K562 (cell line): Measurements from ENCODE around the gene ANKMY2. TPM values are rescaled to one million over a fixed set of nuclear protein-coding genes. Genes with fewer than 3 reads are reported as not detected.
"Not testable (repeated sequence)": the region's sequence is repeated elsewhere in the genome, so short reads cannot be mapped to it uniquely, and the experiment has no call there.

Source experiments
- ARID1B ChIP-seq: fragments of 450-650 bp; IDR thresholded peaks from 2 replicates; pipeline ENCODE4 v1.6.1; 2016; ENCODE audit warnings: antibody characterized with exemption, mild to moderate bottlenecking, inconsistent platforms
- DMBX1 ChIP-seq: fragments of 250-450 bp; sonication (Bioruptor Pico); IDR thresholded peaks from 2 replicates; pipeline ENCODE4 v1.8.0; 2022; ENCODE audit warnings: inconsistent platforms, mild to moderate bottlenecking, moderate library complexity, borderline replicate concordance
- L3MBTL2 ChIP-seq: fragments of 450-650 bp; IDR thresholded peaks from 2 replicates; pipeline ENCODE4 v1.6.1; 2016; ENCODE audit warnings: mild to moderate bottlenecking, moderate library complexity
- LEF1 ChIP-seq: fragments of 450-650 bp; IDR thresholded peaks from 2 replicates; pipeline ENCODE4 v1.6.1; 2016; ENCODE audit warnings: mild to moderate bottlenecking
- MYC ChIP-seq, 2 experiments: fragments of 250-450 bp in 1 of 2; sonication (Bioruptor Pico) in 1 of 2; IDR thresholded peaks; 2 replicates each; pipeline versions ENCODE4 v1.5.1 to v1.6.1; 2012 to 2021; ENCODE audit warnings: low read depth in 2 of 2, borderline replicate concordance in 1 of 2, improper control_type of control experiment in 1 of 2, low read length in 1 of 2, mild to moderate bottlenecking in 1 of 2, moderate library complexity in 1 of 2
- NR4A1 ChIP-seq, 2 experiments: fragments of 250-450 bp in 1 of 2; fragments of 450-650 bp in 1 of 2; sonication (Bioruptor Pico) in 1 of 2; IDR thresholded peaks; 2 replicates each; pipeline versions ENCODE4 v1.4.0 to v1.6.1; 2016 to 2020; ENCODE audit warnings: mild to moderate bottlenecking in 2 of 2, missing compliant biosample characterization in 1 of 2, missing genetic modification characterization in 1 of 2, moderate library complexity in 1 of 2
- RAD51 ChIP-seq: fragments of 450-650 bp; IDR thresholded peaks from 2 replicates; pipeline ENCODE4 v1.7.1; 2016; ENCODE audit warnings: low read depth, mild to moderate bottlenecking, borderline replicate concordance
- SMAD4 ChIP-seq: fragments of 250-450 bp; sonication (Bioruptor Pico); conservative IDR thresholded peaks from 2 replicates; pipeline ENCODE4 v1.8.0; 2021; ENCODE audit warnings: inconsistent platforms, mild to moderate bottlenecking, moderate library complexity
- ZKSCAN8 ChIP-seq: fragments of 200-800 bp; sonication (Bioruptor generic); IDR thresholded peaks from 2 replicates; pipeline ENCODE4 v1.6.1; 2016; ENCODE audit warnings: missing genetic modification characterization, missing compliant biosample characterization
- ZNF175 ChIP-seq: fragments of 200-800 bp; sonication (Bioruptor generic); IDR thresholded peaks from 2 replicates; pipeline ENCODE4 v1.6.1; 2016; ENCODE audit warnings: low read depth, mild to moderate bottlenecking, missing genetic modification characterization, missing compliant biosample characterization
- polyA plus RNA-seq, 8 experiments: library from polyadenylated mRNA; depleted of rRNA in 4 of 8; stranded (reverse) in 5 of 8; unstranded in 3 of 8; fragments of >200 nt; fragmentation: Nextera tagmentation in 2 of 8; fragmentation: Illumina TruSeq in 1 of 8; extraction: Ambion mirVana in 2 of 8; extraction: Trizol in 1 of 8; gene quantifications; 2 replicates each; pipeline versions ENCODE4 v1.2.1 to v1.2.3, GENCODE V29; 2011 to 2014; ENCODE audit warnings: inconsistent platforms in 1 of 8, missing spikeins in 1 of 8
- total RNA-seq, 7 experiments: library from RNA; depleted of rRNA in 6 of 7; stranded (reverse); fragments of >200 nt in 6 of 7; fragmentation: Illumina TruSeq in 2 of 7; extraction: Trizol in 2 of 7; gene quantifications; 2 replicates each; pipeline versions ENCODE4 v1.2.1 to v1.2.3, GENCODE V29; 2011 to 2021; ENCODE audit warnings: low replicate concordance in 1 of 7
- TF ChIP-seq, protein P1 (sequence below), 3 experiments: fragments of 200-800 bp in 1 of 3; sonication (Bioruptor generic) in 1 of 3; sonication (generic) in 1 of 3; formaldehyde crosslinking in 1 of 3; IDR thresholded peaks; 2 replicates each; pipeline versions ENCODE4 v1.6.1 to v1.8.0; 2016 to 2022; ENCODE audit warnings: mild to moderate bottlenecking in 2 of 3, missing compliant biosample characterization in 2 of 3, missing genetic modification characterization in 2 of 3, missing genetic modification reagents in 1 of 3
- TF ChIP-seq, protein P2 (sequence below): fragments of 450-650 bp; IDR thresholded peaks from 2 replicates; pipeline ENCODE4 v1.6.1; 2017; ENCODE audit warnings: antibody characterized with exemption, mild to moderate bottlenecking

ANKMY2 gene
- total and polyA plus RNA-seq, 9 of the 15 experiments (the other 6 are each of a cell fraction or from before 2014, with no cell fraction given), result 38.9 to 71.5 (median 48.8) TPM

DNA sequence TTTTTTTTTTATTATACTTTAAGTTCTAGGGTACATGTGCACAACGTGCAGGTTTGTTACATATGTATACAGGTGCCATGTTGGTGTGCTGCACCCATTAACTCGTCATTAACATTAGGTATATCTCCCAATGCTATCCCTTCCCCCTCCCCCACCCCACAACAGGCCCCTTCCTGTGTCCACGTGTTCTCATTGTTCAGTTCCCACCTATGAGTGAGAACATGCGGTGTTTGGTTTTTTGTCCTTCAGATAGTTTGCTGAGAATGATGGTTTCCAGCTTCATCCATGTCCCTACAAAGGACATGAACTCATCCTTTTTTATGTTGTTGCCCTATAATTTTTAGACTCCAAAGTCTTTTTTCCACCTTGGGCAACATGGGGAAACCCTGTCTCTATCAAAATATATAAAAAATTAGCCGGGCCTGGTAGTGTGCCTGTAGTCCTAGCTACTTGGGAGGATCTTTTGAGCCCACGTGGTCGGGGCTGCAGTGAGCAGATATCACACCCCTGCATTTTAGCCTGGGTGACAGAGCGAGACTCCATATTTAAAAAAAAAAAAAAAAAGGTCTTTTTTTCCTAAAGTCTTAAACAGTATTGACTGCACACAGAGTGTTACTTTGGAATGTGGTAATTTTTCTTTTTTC is 14.4 kb upstream of the ANKMY2 start (continued):
- peak; percentile 45 for TF ChIP-seq MYC (IDR thresholded peaks at IDR 0.05; ENCODE audit: low read depth, low read length)
- TF ChIP-seq MYC (CRISPR knock-in tag; IDR thresholded peaks at IDR 0.05; ENCODE audit: borderline replicate concordance, low read depth); NR4A1 (CRISPR knock-in tag; IDR thresholded peaks at IDR 0.05): not testable (repeated sequence)
- peak; percentile 82 for TF ChIP-seq DMBX1 (CRISPR knock-in tag)
- TF ChIP-seq, protein P1, sequence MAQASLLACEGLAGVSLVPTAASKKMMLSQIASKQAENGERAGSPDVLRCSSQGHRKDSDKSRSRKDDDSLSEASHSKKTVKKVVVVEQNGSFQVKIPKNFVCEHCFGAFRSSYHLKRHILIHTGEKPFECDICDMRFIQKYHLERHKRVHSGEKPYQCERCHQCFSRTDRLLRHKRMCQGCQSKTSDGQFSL (CRISPR knock-in tag; IDR thresholded peaks at IDR 0.05), result not testable (repeated sequence)
- TF ChIP-seq, protein P1 (tag; IDR thresholded peaks at IDR 0.05), result peak in 1 of 2 experiments; percentile 84; a peak in 2 of 4 replicates
- peak; percentile 49; the same call in 1 of the 2 replicates for TF ChIP-seq RAD51
- 0 out of 2 replicates have a peak, but pooled peaks have one; percentile 57 for TF ChIP-seq NR4A1 (tag; IDR thresholded peaks at IDR 0.05)
- TF ChIP-seq L3MBTL2, result peak; percentile 91
- 0 out of 2 replicates have a peak, but pooled peaks have one; percentile 8 for TF ChIP-seq ZKSCAN8
- TF ChIP-seq SMAD4 (CRISPR knock-in tag), result peak; percentile 67
- TF ChIP-seq, protein P2, sequence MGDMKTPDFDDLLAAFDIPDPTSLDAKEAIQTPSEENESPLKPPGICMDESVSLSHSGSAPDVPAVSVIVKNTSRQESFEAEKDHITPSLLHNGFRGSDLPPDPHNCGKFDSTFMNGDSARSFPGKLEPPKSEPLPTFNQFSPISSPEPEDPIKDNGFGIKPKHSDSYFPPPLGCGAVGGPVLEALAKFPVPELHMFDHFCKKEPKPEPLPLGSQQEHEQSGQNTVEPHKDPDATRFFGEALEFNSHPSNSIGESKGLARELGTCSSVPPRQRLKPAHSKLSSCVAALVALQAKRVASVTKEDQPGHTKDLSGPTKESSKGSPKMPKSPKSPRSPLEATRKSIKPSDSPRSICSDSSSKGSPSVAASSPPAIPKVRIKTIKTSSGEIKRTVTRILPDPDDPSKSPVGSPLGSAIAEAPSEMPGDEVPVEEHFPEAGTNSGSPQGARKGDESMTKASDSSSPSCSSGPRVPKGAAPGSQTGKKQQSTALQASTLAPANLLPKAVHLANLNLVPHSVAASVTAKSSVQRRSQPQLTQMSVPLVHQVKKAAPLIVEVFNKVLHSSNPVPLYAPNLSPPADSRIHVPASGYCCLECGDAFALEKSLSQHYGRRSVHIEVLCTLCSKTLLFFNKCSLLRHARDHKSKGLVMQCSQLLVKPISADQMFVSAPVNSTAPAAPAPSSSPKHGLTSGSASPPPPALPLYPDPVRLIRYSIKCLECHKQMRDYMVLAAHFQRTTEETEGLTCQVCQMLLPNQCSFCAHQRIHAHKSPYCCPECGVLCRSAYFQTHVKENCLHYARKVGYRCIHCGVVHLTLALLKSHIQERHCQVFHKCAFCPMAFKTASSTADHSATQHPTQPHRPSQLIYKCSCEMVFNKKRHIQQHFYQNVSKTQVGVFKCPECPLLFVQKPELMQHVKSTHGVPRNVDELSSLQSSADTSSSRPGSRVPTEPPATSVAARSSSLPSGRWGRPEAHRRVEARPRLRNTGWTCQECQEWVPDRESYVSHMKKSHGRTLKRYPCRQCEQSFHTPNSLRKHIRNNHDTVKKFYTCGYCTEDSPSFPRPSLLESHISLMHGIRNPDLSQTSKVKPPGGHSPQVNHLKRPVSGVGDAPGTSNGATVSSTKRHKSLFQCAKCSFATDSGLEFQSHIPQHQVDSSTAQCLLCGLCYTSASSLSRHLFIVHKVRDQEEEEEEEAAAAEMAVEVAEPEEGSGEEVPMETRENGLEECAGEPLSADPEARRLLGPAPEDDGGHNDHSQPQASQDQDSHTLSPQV, result peak; percentile 93
- 0 out of 2 replicates have a peak, but pooled peaks have one; percentile 23 for TF ChIP-seq LEF1
- peak; percentile 38; the same call in 1 of the 2 replicates for TF ChIP-seq ZNF175 (CRISPR knock-in tag)
- 0 out of 2 replicates have a peak, but pooled peaks have one; percentile 13 for TF ChIP-seq ARID1B
- TF ChIP-seq, all 486 proteins: peak for 33; not testable (repeated sequence) for 453
